Measurements from ENCODE around the gene SIGLEC8. TPM values are rescaled to one million over a fixed set of nuclear protein-coding genes. Genes with fewer than 3 reads are reported as not detected.
"Not testable (repeated sequence)": the region's sequence is repeated elsewhere in the genome, so short reads cannot be mapped to it uniquely, and the experiment has no call there.

The SIGLEC8 gene
- total RNA-seq (2014; rRNA removed; shearing (Covaris generic)) = not detected in 2 replicates

DNA sequence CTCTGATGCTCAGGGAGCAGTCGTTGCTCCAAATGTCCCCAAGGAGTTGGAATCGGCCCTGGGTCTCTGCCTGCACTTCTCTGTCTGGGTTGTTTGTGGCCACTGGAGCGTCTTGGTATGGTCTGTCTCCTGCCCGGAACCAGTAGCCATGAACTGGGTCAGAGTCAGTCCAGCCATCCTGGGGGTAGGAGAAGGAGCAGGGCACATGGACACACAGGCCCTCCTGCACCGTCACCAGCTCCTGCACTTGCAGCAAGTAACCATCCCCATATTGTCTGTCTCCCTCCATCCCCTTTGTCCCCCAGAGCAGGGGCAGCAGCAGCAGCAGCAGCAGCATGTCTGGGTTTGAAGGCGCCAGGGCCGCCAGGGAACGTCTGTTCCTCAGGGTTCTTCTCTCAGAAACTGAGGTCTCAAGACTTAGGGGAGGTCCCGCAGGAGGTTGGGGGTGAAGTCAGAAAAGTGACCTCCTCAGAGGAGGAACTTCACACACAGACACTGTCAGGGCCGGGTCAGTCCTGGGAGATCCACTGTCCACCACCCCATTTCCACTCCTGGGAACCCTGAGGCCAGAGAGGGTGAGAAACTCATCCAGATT is at the start of gene SIGLEC8:
SIGLEC8 (minus strand) TSS at position 404 of the 595 bp plus-strand sequence; CDS start at position 337, 67 bp downstream.
- DNase-seq (ENCODE audit: low read depth) = no peak

GRCh38 chr19:51507640-51508058 is 49.4 kb upstream of the SIGLEC8 start:
- DNase-seq (ENCODE audit: low read depth) = no peak

GRCh38 chr19:51507192-51507591 is 48.9 kb upstream of the SIGLEC8 start:
- no peak for DNase-seq (ENCODE audit: low read depth)

GRCh38 chr19:51505904-51506303 is 47.6 kb upstream of the SIGLEC8 start:
- DNase-seq (ENCODE audit: low read depth) = no peak

GRCh38 chr19:51503896-51504295 is 45.6 kb upstream of the SIGLEC8 start:
- DNase-seq (ENCODE audit: low read depth) = no peak

GRCh38 chr19:51503286-51503817 is 45.1 kb upstream of the SIGLEC8 start:
- DNase-seq (ENCODE audit: low read depth) = no peak

DNA sequence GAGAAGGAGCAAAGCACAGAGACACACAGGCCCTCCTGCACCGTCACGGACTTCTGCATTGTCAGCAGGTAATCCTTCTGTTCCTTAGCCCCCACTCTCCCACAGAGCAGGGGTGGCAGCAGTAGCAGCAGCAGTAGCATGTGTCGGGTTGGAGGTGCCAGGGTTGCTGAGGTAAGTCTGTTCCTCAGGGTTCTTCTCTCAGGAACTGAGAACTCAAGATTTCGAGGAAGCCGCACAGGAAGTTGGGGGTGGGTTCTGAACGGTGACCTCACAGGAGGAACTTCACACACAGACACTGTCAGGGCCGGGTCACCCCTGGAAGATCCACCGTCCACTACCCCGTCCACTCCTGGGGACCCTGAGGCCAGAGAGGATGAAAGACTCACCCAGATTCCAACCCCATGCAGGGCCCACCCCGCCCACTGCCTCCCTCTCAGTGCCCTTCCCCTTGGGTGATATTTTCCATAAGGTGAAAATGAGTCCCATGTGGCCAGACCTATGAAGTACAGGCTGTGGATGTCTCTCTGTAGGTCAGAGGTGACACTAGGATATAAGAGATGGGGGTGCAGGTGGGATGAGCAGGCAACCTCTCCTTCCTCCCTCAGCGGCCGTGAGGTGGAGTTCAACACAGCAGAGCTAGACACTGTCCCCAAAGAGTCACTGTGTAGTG is 43.5 kb upstream of the SIGLEC8 start, which contains the start of gene SIGLEC12:
SIGLEC12 (minus strand) TSS at position 207 of the 670 bp plus-strand sequence; CDS start at position 140, 67 bp downstream.
- DNase-seq (ENCODE audit: low read depth) = no peak

- DNase-seq (ENCODE audit: low read depth) = not testable (repeated sequence)
Observed at GRCh38 chr19:51500931-51501330, 42.7 kb upstream of the SIGLEC8 start.

DNA sequence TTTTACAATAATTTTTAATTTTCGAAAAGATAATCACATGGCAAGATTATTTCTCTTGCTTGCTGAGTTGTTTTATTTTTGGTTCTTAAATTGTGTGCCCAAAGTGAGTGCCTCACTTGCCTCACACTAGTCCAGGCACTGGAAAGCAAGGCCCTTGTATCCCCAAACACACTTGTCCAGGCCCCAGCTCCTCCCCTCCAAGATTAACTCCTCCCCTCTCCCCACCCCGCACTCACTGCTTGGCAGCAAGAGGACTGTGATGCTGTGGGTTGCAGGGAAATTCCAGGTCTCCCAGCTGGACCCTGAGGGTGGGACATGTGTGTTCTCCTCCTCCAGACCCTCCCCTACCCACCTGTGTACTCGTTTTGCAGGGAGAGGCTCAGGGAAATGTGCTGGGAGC is 39.4 kb upstream of the SIGLEC8 start:
- no peak for DNase-seq (ENCODE audit: low read depth)

DNA sequence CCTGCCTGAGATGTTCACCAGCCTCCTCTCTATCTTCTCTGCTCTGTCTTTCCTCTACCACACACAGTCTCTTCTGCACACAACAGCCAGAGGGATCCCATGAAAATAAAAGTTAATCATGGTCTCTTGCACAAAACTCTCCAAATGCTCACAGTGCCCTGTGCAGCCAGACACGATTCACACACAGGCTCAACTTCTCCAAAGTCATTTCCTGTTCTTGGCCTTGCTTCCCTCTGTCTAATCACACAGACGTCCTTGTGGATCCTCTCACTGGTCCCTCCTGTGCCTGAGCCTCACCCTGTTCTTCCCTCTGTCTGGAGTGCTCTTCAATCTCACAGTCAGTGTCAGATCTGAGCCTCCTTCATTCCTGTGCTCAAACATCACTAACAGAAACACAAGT is 35.5 kb upstream of the SIGLEC8 start:
- DNase-seq (ENCODE audit: low read depth) = no peak

GRCh38 chr19:51491586-51491985 is 33.3 kb upstream of the SIGLEC8 start:
- no peak for DNase-seq (ENCODE audit: low read depth)

GRCh38 chr19:51490676-51491075 is 32.4 kb upstream of the SIGLEC8 start:
- no peak for DNase-seq (ENCODE audit: low read depth)

DNA sequence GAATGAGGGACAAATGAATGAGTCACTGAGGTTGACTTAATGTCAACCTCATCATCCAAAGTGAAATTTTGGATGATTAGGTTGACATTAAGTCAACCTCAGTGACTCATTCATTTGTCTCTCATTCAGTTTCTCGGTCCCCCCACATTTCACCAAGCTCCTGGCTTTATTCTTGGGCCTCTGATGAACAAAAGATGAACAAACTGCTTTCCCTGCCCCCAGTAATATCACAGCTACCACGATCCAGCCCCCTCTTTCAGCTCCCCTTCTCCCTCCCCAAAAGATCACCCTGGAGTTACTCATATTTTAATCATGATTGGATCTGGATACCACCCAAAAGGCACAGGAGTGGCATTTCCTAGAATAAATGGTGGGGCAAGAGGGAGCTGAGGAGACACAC is 30.9 kb upstream of the SIGLEC8 start:
- no peak for DNase-seq (ENCODE audit: low read depth)

DNA sequence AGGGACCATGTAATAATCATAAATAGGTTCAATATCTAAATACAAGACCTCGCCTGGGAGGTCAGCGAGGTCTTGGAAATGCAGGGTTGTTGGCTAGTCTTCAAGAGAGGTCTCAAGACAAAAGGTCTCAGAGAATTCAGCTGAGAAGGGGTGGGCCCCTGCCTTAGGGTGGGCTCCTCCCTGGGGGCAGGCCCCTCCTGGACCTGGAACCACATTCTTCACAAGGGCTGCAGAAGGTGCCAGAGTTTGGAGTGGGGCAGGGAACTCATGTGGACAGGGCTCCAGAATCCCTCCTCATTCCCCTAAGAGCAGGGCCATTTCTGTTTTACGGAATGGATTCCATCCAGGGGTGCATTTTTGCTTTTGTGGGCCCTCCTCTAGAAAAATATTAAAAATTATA is 30.2 kb upstream of the SIGLEC8 start:
- no peak for DNase-seq (ENCODE audit: low read depth)

GRCh38 chr19:51485960-51486660 is 27.9 kb upstream of the SIGLEC8 start:
- DNase-seq (ENCODE audit: low read depth) = no peak

DNA sequence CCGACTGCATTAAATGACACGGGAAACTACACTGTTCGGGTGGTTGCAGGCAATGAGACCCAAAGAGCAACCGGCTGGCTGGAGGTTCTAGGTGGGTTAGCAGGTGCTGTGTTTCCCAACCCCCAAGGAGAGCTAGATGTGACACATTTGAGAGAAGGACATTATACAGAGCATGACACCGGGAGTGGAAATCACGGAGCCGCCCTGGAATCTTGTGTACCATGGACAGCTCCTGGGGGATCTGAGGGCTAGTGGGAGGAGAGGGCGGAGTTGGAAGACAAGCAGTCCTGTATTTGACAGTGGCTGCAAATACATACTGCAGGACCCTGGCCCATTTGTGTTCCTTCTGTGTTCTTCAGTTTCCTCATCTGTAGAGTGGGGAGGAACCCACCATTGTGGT is 22.3 kb upstream of the SIGLEC8 start:
- DNase-seq (ENCODE audit: low read depth) = peak; percentile 7

GRCh38 chr19:51479531-51480331 is 21.5 kb upstream of the SIGLEC8 start:
- no peak for DNase-seq (ENCODE audit: low read depth)

DNA sequence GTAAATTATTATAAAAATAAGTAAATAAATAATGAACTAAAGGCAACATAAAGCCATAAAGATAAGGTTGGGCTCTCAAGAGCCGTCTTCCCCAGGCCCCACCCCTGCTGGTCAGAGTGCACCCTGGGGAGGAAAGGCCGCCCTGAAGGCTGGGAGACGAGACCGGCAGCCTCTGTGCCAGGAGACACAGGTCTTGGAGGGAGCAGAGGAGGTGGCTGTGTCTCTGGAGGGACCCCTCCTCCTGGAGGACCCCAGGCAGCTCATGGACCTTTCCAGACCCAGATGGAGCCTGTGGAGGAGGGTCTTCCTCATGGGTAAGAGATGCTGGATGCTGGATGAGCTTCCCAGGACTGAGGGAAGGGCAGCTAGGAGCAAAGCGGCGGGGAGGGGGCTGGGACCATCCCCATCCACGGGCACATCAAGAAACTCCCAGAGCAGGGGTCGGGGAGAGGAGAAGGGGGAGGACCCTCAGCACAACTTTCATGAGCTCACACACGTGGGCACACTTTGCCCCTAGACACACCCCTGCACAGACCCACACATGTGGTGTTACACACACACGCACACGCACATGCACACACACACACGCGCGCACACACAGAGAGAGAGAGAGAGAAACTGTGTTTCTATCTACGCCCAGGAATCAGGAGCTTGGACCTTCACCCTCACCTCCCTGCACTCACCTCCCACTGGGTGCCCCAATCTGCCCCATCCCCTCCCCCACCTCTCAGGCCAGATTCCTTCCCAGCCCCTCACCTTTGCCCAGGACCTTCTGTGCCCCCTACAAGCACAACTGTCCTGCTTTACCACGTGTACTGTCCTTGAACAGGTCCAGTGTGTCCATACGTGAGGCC is 20.4 kb upstream of the SIGLEC8 start, which contains the start of gene CEACAM18:
CEACAM18 (plus strand) TSS at position 159 of the 854 bp plus-strand sequence.
- no peak for DNase-seq (ENCODE audit: low read depth)

DNA sequence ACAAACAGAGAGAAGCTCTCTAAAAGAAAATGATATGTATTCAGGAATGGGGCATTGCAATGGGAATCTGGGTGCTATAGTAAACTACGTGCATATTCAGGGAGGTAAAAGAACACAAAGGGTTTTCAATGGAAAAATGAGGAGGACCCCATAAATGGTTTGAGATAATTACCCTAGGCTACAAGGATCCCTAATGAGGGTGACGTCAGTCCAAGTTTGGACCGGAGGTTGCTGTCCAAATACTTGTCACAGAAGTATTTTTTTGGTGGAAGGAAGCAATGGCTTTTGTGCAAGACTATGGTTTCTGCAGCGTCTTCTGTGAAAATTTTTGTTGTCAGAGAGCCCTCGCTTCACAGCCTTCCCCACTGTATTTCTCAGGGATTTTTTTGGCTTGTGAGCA is 19.1 kb upstream of the SIGLEC8 start:
- DNase-seq (ENCODE audit: low read depth) = no peak

DNA sequence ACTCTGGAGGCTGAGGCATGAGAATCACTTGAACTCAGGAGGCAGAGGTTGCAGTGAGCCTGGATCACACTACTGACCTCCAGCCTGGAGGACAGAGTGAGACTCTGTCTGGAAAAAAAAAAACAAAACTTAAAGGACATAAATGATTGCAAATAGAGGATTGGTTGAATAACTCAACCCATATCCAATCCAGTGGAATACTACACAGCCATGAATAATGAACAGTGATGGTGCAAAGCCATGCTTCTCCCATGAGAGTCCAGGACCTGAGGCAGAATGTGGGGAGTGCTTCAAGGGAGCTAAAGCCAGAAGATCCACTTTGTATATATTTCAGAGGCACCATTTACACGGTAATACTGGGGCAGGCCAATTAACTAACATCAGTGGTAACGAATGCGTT is 17.9 kb upstream of the SIGLEC8 start:
- DNase-seq (ENCODE audit: low read depth) = no peak
